ENCODE results near the gene TRIO.
A peak's percentile ranks its signal among the peaks of the same experiment; 100 is the strongest.

The TRIO gene

DNA sequence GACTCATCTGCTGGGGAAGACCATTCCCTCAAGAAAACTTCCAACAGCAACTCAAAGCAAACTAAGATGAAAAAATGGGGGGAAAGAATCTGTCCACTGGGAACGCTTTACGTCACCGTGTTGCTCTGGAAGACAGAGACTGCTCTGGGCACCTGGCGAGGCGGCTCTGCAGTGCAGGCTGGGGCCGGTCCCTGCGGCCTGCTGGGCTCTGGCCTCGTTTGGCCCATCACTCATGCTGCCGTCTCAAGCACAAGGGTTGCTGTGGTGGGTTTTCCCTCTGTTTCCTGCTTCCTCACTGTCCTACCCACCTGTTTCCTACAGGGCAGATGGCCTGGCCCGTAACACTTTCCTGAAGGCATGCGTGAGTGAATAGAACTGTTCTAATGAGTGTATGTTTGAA lies 345.6 kb downstream of the TRIO start:
- DNase-seq (ENCODE audit: low read depth), result no peak

DNA sequence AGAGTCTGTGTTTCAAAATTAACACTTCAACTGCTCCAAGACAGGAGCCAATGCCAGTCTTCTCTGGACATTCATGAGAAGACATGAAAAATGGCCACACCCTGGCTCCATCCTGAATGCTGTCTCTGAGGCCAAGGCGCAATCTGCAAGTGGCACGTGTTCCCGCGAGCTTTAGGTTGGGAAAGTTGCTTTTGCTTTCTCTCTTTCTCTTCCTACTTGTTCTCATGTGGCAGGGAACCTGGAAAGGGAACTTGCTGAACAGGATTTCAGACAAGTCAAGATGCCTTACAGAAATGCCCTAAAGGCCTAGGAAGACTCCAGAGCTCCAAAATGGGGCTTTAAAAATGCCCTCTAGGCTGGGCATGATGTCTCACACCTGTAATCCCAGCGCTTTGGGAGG lies 346.5 kb downstream of the TRIO start:
- no peak for DNase-seq (ENCODE audit: low read depth)

DNA sequence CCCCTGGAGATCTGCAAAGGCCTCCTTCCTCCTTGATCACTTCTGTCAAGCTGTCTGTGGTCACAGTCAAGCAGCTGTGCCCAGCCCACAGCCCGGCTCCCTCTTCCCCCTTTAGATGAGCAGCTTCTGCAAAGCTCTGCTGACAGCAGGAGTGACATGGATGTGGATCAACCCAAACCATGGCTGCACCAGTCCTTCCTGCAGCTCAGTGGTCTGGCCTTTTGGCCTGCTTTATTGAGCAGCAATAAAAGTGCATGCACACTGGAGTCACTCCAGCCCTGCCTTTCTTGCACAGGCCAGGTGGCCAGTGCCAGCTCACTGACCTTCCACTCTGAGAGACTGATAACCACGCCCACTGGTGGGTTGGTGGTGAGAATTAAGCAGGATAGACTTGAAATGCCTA lies 347.2 kb downstream of the TRIO start:
- DNase-seq (ENCODE audit: low read depth), result no peak

DNA sequence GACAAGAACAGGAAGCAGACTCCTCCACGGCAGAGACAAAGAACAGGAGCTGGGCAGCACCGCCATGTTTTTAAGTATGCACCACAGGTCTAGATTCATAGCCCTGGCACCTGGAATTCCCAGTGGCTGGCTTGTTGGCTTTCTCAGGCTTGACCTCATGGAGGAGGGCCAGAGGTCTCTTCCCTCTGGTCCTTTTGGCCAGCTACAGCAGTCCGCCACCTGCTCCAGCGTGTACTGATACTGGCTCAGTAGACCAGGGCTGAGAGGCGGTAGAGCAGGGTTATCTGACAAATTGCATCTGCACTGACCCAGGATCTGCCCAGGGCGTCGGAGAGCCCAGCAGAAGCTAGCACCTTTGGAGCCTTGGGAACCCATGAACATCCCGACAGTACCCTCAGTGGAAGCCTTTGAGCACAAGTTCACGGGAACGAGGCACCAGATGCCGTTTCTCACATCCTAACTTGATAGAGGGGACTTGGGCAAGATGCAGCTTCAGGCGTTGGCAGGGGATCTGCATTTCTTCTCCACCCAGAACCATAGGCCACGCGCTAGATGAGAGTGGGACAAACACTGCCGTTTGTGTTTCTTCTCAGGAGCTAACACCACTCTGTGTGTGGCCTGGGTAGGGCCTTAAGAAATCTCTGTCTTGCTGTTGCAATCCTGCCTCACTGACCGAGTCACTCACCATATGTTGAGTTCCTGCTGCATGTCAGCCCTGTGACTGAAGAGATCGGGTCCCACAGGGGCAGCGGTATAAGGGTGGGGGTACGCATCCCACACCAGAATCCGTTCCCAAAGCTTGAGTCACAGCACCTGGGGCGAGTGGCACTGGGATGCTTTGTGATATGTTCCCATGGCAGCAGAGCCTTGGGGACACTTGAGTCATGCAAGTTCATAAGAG lies 348.1 kb downstream of the TRIO start:
- DNase-seq (ENCODE audit: low read depth), result peak; percentile 67

DNA sequence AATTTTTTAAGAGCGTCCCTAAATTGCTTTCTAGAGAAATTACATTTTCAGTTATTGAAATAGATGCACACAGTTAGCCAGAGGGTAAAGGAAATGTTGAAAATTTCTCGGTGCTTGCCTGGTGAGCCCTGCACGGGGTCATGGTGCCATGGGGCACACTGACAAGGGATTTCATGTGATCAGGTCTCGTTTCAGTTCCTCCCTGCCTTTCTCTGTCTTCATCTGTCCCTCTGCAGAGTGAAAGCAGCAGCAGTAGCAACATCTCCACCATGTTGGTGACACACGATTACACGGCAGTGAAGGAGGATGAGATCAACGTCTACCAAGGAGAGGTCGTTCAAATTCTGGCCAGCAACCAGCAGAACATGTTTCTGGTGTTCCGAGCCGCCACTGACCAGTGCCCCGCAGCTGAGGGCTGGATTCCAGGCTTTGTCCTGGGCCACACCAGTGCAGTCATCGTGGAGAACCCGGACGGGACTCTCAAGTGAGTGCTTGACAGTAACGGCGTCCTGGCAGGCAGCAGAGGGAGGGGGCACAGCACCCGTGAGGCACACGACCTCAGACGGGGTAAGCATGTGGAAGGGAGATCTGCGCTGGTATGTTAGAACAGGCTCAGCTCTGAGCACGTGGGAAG lies 349.3 kb downstream of the TRIO start:
- DNase-seq (ENCODE audit: low read depth), result no peak

DNA sequence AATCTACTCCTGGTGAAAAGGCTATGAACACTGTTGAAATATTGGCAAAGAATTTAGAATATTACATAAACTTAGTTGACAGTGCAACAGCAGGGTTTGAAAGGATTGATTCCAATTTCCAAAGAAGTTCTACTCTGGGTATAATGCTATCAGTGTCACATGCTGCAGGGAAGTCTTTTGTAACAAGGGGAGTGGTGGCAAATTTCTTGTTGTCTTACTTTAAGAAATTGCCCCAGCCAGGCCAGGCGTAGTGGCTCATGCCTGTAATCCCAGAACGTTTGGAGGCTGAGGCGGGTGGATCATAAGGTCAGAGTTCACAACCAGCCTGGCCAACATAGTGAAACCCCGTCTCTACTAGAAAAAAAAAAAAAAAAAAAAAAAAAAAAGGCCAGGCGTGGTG lies 352.2 kb downstream of the TRIO start:
- no peak for DNase-seq (ENCODE audit: low read depth)

DNA sequence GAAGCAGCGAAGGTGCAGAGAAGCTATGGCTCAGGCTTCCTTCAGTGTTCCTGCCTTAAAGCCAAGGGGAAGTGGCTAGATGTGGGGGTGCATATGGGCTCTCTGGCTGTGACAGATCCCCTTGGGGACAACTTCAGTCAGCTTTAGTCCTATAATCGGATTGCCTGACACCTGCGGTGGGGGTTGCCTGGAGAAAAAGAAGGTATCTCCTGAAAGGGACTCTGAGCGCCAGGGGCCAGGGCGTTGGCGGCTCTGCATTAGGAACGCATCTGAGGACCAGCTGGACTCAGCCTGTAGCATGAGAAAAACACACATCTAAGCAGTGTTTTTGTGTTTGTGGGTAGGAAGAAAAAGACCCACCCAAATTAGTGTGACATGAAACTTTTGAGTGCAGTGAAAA lies 354.2 kb downstream of the TRIO start:
- no peak for DNase-seq (ENCODE audit: low read depth)

DNA sequence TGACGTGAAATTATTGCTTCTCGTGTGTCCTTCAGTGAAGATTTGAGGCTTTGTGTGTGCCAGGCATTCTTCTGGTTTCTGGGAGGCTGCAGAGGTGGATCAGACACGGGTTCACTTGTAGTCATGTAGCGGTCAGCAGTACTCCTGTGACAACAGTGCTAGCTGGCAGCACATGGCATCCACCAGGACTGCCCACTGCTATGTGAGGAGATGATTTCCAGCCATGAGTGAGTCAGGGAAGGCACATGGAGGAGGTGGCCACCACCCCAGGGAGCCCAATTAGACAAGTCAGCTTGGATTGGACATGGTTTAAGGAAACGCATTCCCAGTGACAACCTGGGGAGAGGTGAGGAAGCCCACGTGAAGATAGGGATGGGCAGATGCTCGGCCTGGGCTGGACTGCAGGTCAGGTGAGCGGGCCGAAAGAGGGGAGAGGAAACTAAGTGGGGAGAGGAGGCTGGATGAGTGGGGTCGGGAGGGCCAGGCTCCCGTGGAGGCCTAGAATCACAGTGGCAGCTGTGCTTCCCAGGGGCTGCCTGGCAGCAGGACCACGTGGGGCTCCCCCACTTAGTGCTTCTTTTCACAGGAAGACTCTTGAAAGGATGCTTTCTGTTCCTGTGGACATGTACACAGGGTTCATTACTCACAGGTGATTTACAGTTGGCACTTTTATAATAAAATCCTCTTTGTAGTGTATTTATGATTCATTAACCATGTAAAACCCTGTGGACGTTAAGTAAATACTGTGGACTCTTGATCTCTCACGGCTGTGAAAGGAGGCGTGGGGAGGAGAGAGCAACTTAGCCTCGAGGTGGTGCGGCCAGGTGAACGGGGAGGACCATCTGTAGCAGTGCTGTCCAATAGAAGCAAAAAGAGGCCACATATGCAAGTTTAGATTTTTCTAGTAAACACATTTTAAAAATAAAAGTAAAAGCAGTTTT lies 358.5 kb downstream of the TRIO start:
- no peak for DNase-seq (ENCODE audit: low read depth)

DNA sequence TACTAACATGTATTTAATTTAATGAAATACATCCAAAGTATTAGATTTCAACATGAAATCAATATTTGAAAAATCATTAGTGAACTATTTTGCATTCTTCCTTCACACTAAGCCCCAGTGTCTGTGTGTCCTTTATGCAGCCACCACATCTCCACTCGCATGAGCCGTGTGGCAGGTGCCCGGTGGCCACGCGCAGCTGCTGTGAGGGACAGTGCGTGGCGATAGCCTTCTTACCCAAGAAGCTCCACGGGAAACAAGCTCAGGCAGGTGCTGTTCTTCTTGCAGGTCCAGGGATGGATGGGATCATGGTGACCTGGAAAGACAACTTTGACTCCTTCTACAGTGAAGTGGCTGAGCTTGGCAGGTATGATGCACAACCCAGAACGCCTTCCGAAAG lies 359.1 kb downstream of the TRIO start:
- no peak for DNase-seq (ENCODE audit: low read depth)

DNA sequence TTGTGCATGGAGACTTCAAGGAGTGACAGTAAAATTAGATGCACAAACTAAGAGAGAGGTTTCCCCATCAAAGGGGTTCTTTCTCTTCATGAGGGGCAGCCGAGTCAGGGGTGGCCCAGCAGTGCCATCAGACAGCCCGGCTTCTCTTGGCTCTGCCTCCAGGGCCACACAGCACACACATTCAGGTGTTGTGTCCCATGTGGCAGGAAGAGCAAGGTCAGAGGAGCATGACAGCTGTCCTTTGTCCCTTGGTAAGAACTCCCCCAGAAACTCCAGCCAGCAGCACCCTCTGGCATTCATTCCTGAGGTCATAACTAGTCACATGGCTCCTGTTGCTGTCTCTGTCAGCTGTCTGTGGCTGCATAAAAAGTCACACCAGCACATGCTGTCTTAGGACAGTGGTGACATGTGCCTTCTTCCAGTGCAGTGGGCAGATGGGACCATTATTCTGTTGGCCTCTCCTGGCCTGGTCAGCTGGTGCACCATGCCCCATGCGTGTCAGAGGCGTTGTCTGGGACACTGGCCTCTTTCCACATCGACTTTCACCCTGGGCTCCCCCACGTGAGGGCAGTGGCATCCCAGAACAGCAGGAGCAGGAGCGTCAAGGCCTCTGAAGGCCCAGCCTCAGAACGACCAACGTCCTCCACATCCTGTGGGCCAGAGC lies 360.0 kb downstream of the TRIO start:
- no peak for DNase-seq (ENCODE audit: low read depth)

DNA sequence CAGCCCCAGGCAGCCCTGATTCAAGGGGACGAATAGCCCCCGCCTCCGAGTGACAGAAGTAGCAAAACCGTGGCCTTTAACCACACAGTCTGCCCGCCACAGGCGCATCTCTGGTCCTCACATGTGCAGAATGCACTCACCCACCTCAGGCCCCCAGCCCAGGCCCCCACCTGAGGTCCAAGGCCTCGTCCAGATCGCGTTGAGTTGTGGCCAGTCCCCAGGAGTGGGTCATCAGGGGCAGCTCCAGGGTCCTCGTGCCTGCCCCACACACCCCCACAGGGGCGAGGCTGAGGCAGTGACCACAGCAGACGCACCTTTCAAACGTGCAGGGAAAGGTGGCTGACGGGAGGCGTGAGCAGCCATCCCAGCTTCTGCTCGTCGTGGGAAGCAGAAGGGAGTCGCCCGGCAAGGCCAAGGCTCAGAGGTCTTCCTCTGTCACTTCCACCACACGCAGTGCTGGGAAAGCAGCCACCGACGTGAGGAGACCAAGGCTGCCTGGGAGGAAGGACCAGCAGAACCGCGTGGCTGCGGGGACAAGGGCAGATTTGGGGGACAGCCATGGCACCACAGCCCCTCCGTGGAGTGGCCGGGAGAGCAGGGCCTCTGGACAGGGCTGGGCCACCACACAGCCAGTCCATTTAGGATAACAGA lies 360.7 kb downstream of the TRIO start:
- DNase-seq (ENCODE audit: low read depth), result no peak

DNA sequence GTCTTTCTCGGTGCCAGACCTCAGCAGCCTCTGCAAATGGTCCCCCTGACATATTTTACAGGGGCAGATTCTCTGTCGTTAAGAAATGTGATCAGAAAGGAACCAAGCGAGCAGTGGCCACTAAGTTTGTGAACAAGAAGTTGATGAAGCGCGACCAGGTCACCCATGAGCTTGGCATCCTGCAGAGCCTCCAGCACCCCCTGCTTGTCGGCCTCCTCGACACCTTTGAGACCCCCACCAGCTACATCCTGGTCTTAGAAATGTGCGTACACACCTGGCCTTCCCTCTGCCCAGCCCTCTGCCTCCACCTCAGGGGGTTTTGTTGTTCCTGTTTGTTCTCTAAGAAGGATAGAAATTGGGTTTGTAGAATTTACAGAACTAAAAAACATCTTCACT lies 361.2 kb downstream of the TRIO start:
- no peak for DNase-seq (ENCODE audit: low read depth)

DNA sequence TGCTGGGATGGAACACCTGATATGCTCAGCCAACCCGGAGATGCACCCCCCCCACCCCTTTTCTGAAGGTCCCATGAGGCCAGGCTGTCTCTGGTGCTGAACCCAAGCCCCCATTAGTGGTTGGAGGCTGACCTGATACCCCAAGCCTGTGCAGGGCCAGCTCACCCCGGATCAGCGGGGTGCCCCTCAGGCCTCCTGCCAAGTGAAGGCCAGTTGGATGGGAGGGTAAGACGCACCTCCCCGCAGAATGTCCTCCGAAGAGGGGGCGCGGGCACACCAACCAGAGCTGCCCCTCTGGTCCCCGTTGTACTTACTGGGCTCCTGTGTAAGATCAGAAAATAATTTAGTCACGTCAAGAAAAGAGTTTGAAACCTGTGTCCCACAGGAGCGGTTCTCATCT lies 361.7 kb downstream of the TRIO start:
- no peak for DNase-seq (ENCODE audit: low read depth)

DNA sequence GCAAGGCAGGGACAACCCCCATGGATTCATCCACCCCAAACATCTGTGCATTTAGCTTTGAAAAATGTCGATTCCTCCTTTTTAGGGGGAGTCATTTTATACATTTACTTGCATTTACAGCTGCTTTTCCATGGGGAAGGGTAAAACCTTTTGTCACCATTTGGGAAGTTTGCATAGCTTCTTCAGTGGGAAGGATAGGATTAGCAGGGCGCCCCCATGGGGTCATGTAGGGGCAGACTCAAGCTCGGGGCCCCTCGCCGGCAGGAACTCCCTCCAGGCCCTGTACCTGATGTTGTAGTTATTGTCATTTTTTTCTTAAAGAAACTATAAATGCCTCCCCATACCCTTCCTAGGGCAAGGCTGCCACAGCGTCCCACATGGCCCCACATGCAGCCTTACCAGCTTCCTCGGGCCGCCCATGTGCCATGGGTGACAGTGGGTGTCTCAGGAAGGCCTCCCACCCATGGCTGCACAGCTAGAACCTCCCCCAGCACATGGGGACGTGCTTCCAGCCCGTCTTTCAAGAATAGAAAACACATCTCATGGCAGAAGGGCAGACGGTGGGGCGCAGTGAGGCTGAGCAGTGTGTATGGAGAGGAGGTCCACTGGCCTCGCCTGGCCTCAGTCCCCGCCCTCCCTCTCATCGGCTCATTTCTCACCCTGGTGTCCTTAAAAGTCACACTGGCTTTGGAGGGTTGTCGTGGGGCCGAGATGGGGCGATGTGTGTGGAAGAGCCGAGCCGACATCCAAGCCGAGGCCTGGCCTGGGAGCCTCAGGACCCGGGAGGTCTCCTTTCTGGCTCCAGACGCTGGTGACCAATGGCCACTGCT lies 362.4 kb downstream of the TRIO start:
- DNase-seq (ENCODE audit: low read depth), result no peak

DNA sequence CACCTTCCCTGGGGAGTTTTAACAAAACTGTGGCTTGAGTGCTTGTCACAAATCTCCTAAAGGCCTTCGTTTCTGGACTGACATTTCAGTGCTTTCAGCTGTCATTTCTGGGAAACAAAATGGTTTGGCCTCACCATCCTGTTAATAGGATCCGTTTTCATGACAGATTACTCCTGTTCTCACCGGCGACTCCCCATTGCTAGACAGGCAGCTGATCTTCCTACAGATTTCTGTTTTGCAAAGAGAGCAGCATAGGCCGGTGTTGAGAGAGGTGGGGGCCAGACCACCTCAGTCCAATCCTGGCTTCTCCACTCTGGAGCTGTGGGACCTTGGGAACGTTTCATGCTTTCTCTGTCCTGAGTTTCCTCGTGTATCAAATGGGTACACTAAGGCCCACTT lies 363.0 kb downstream of the TRIO start:
- no peak for DNase-seq (ENCODE audit: low read depth)

DNA sequence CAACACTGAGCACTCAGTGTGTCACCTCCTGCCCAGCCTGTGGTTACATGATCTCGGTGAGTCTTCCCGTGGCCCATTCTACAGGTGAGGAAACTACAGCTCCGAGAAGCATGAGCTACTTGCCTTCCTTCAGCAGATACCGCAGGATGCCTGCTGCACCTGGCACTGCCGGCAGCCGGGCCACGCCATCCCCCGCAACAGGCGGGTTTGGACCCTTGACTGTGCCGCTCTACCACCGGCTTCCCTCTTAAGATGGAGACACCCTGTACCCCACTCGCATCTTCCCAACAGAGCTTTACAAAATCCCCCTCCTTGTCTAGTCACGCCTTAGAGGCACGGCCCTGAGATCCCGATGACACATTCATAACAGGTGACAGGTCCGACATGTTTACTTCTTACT lies 363.5 kb downstream of the TRIO start:
- no peak for DNase-seq (ENCODE audit: low read depth)

DNA sequence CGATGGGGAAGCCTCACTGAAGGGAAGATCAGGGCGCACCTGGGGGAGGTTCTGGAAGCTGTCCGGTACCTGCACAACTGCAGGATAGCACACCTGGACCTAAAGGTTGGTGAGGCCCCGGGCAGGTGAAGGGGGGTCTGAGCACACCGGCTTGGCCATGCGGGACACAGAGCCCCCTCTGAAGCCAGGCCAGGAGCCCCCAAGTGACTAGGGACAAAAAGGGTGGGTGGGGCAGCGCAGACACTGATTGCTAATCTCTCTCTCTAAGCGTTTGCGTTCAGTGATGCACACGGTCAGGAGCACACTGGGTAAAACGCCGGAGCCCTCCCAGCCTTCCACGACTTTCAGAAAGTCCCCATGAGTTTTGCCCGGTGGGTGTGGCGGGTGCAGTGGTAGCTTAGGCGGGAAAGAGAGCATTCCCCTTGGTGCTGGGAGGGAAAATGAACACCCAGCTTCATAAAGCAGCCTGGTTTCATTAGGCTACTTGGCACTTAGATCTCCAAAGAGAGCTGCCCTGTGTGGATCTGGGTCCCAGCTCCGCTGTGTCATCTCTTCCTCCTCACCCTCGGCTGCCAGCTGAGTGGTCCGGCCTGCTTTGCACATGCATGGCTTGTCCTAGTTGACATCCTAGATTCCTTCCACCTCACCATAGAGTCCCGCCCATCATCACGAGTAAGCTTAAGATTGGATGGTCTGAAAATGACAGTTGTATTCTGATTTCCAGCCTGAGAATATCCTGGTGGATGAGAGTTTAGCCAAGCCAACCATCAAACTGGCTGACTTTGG lies 364.2 kb downstream of the TRIO start:
- no peak for DNase-seq (ENCODE audit: low read depth)

DNA sequence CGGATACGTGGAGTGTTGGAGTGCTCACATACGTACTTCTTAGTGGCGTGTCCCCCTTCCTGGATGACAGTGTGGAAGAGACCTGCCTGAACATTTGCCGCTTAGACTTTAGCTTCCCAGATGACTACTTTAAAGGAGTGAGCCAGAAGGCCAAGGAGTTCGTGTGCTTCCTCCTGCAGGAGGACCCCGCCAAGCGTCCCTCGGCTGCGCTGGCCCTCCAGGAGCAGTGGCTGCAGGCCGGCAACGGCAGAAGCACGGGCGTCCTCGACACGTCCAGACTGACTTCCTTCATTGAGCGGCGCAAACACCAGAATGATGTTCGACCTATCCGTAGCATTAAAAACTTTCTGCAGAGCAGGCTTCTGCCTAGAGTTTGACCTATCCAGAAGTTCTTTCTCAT lies 364.9 kb downstream of the TRIO start:
- DNase-seq (ENCODE audit: low read depth), result no peak

DNA sequence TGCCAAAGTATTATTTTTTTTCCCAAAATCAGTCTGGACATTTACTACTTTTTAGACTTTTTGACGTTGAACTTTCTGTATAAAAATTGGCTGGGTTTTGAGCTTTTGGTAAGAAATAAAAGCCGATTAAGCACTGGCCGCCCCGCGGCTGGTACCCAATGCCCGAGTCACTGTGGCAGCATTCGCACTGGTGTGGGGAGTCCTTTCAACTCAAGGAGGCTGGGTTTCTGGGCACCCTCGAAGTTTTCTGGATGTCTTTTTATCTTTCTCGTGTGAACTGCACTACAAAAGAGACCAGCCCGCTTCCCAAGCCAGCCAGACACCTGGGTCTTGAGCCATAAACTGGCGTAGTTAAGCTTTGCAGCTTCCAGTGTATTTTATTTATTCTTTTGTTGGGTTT lies 366.4 kb downstream of the TRIO start:
- DNase-seq (ENCODE audit: low read depth), result no peak
